Loucy (cell line): ENCODE measurements around the gene ALG14.

Experiments used
- CTCF ChIP-seq: fragments of 200-600 bp; sonication (generic); conservative IDR thresholded peaks from 2 replicates; pipeline ENCODE4 v1.5.1; 2014; ENCODE audit warnings: mild to moderate bottlenecking, antibody characterized with exemption, low read length
- EZH2phosphoT487 ChIP-seq: fragments of 200-600 bp; IDR thresholded peaks from 2 replicates; pipeline ENCODE4 v1.6.1; 2018; ENCODE audit warnings: antibody characterized with exemption, mild to moderate bottlenecking, moderate library complexity, borderline replicate concordance

DNA sequence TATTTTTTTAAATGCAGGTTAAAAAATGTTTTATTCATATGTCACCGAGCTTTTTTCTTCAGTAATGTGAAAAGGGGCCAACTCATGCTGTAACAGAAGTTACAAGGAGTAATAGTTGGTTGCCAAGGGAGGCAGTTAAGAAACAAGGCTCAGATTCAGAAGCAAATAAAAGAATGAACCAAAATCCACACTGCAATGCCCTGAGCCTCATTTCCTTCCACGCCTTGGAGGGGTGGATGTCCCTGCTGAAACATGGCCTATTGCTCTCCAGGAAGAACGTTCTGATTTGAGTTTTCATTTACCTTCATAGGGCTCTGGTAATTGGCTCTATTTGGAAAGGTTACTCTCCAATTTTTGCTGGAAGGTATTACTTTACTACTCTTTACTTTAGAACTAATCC, 24.4 kb downstream of the ALG14 start:
- TF ChIP-seq CTCF (no peak), EZH2phosphoT487 (no peak)
